Karpas-422 (cell line): Measurements from ENCODE around the gene TRAM2. TPM values are rescaled to one million over a fixed set of nuclear protein-coding genes. Genes with fewer than 3 reads are reported as not detected.

Source experiments
- DNase-seq: peaks from one replicate; pipeline ENCODE4 v3.0.0-alpha.2; 2015
- H2AFZ ChIP-seq: fragments of 200-600 bp; sonication (generic); 2 replicates; pipeline ENCODE4 v1.6.1; 2014; ENCODE audit warnings: antibody characterized with exemption, low read length, mixed read lengths
- H3K27ac ChIP-seq: fragments of 200-600 bp; sonication (generic); 2 replicates; pipeline ENCODE4 v1.5.1; 2014; ENCODE audit warnings: mild to moderate bottlenecking, low read length, moderate library complexity
- H3K27me3 ChIP-seq: fragments of 200-600 bp; sonication (generic); 2 replicates; pipeline ENCODE4 v1.6.1; 2014; ENCODE audit warnings: low read length, mixed read lengths
- H3K36me3 ChIP-seq: fragments of 200-600 bp; sonication (generic); 2 replicates; pipeline ENCODE4 v1.6.1; 2014; ENCODE audit warnings: low read length, mixed read lengths; ENCODE audit not compliant: insufficient read depth
- H3K4me1 ChIP-seq: fragments of 200-600 bp; sonication (generic); 2 replicates; pipeline ENCODE4 v1.6.1; 2014; ENCODE audit warnings: mild to moderate bottlenecking, low read length, mixed read lengths
- H3K4me2 ChIP-seq: fragments of 200-600 bp; sonication (generic); 2 replicates; pipeline ENCODE4 v1.6.1; 2014; ENCODE audit warnings: low read length, low read depth, mild to moderate bottlenecking; ENCODE audit not compliant: poor library complexity, severe bottlenecking
- H3K4me3 ChIP-seq: fragments of 200-600 bp; sonication (generic); 2 replicates; pipeline ENCODE4 v1.5.1; 2014; ENCODE audit warnings: mild to moderate bottlenecking, antibody characterized with exemption, low read length, mixed read lengths
- H3K79me2 ChIP-seq: fragments of 200-600 bp; sonication (generic); 2 replicates; pipeline ENCODE4 v1.6.1; 2014; ENCODE audit warnings: mild to moderate bottlenecking, low read length, mixed read lengths
- H3K9ac ChIP-seq: fragments of 200-600 bp; sonication (generic); 2 replicates; pipeline ENCODE4 v1.6.0; 2014; ENCODE audit warnings: low read length
- H3K9me2 ChIP-seq: fragments of 200-600 bp; sonication (generic), shearing (Covaris generic); replicated peaks from 2 replicates; pipeline ENCODE4 v1.6.0; 2014; ENCODE audit warnings: mild to moderate bottlenecking, low read length, moderate library complexity; ENCODE audit not compliant: insufficient read depth
- H3K9me3 ChIP-seq: fragments of 300-700, 200-600 bp; sonication (generic); 2 replicates; pipeline ENCODE4 v1.6.1; 2014; ENCODE audit warnings: low read length, mixed read lengths
- H4K20me1 ChIP-seq: fragments of 200-600 bp; sonication (generic); 2 replicates; pipeline ENCODE4 v1.6.1; 2014; ENCODE audit warnings: mild to moderate bottlenecking, antibody characterized with exemption, low read length, low read depth; ENCODE audit not compliant: insufficient read depth
- total RNA-seq: library from RNA; depleted of rRNA; stranded (reverse); fragments of >200 nt; shearing (Covaris generic); gene quantifications from 2 replicates; pipeline ENCODE4 v1.2.3, GENCODE V29; 2014; ENCODE audit warnings: low replicate concordance; rRNA removed

The TRAM2 gene, protein sequence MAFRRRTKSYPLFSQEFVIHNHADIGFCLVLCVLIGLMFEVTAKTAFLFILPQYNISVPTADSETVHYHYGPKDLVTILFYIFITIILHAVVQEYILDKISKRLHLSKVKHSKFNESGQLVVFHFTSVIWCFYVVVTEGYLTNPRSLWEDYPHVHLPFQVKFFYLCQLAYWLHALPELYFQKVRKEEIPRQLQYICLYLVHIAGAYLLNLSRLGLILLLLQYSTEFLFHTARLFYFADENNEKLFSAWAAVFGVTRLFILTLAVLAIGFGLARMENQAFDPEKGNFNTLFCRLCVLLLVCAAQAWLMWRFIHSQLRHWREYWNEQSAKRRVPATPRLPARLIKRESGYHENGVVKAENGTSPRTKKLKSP
- total RNA-seq = 19.3 and 24.1 TPM in 2 replicates

DNA sequence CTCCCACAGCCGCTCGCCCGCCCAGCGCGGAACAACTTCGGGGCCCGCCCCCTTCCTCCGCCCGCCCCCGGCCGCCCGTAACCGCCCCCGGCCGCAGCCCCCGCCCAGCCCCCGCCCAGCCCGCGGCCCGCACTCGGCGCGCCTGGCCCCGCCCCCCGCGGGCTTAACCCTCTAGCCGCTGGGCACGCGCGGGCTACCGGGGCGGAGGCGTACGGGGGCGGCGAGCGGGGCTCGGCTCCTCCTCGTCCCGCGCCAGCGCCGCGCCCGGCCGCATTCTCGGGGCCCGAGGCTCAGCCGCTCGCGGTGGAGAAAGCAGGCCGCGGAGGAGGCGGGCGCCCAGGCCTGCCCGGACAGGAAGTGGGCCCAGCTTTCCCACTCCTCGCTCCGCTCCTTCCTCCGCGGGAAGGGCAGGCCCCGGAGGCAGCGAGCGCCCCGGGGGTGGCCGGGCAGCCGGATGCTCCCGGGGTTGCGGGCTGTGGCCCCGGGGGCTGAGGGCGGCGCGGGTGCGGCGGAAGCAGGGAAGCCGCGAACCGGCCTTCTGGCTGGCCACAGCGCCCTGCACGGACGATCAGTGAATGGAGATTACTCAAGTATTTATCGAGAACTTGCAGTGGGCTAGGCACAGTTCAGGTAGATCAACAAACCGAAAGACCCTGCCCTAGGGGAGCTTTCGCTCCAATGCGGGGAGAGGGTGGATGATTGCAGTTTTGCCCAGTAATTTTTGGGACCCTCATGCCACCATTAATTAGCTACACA is at the start of gene TRAM2:
TRAM2 (minus strand) TSS at position 39 of the 756 bp plus-strand sequence. CDS start 145 bp downstream, outside the sequence.
- Histone ChIP-seq H3K4me2 (peak within 1 kb of the TSS; percentile 97), H3K36me3 (no peaks in the 10 kb centered on the region), H2AFZ (peak within 1 kb of the TSS; percentile 90), H3K27me3 (no peaks in the 10 kb centered on the region), H3K4me1 (peaks cover 50% of the 10 kb centered on the region), H3K27ac (peak within 1 kb of the TSS; percentile 52), H3K4me3 (peak within 1 kb of the TSS; percentile 91), H3K9me2 (no peaks in the 10 kb centered on the region), H3K9me3 (no peaks in the 10 kb centered on the region), H3K79me2 (peaks cover 45% of the 10 kb centered on the region), H3K9ac (peak within 1 kb of the TSS; percentile 86), H4K20me1 (peaks cover 36% of the 10 kb centered on the region)
- DNase-seq = peak; percentile 93

DNA sequence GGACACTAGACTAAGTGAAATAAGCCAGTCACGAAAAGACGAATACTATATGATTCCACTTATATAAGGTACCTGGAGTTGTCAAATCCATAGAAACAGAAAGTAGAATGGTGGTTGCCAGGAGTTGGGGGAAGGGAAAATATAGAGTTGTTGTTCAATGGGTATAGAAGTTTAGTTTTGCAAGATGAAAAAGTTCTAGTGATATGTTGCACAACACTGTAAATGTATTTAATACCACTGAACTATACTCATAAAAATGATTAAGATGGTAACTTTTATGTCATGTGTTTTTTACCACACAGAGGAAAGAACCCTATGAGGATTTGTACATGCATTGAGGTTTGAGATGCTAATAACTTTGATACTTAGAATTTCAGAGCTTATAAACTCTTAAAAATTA is 46.0 kb upstream of the TRAM2 start:
- Histone ChIP-seq H3K36me3 (no peaks in the 10 kb centered on the region), H4K20me1 (no peaks in the 10 kb centered on the region), H3K9ac (no peak overlapping the region), H3K4me2 (no peak overlapping the region), H3K4me3 (no peak overlapping the region), H3K9me3 (no peaks in the 10 kb centered on the region), H3K79me2 (no peaks in the 10 kb centered on the region), H2AFZ (no peak overlapping the region), H3K27ac (no peak overlapping the region), H3K4me1 (no peaks in the 10 kb centered on the region), H3K9me2 (no peaks in the 10 kb centered on the region), H3K27me3 (no peaks in the 10 kb centered on the region)
- peak; percentile 26 for DNase-seq

DNA sequence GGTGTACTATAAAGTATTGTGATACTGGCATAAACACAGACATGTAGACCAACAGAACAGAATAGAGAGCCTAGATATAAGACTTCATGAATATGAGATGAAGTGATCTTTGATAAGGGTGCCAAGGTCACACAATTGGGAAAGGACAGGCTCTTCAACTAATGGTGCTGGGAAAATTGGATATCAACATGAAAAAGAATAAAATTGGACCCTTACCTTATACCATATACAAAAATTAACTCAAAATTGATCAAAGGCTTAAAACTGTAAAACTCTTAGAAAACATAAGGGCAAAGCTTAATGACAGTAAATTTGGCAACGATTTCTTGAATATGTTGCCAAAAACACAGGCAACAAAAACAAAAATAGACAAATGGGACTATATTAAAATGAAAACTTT is 44.8 kb upstream of the TRAM2 start:
- no peaks in the 10 kb centered on the region for H3K9me3 ChIP-seq
- H3K9ac ChIP-seq = no peak overlapping the region
- H4K20me1 ChIP-seq = no peaks in the 10 kb centered on the region
- DNase-seq = no peak
- H3K9me2 ChIP-seq = no peaks in the 10 kb centered on the region
- H3K4me2 ChIP-seq = no peak overlapping the region
- no peaks in the 10 kb centered on the region for H3K79me2 ChIP-seq
- no peak overlapping the region for H2AFZ ChIP-seq
- no peaks in the 10 kb centered on the region for H3K4me1 ChIP-seq
- H3K36me3 ChIP-seq = no peaks in the 10 kb centered on the region
- H3K27ac ChIP-seq = no peak overlapping the region
- H3K4me3 ChIP-seq = no peak overlapping the region
- no peaks in the 10 kb centered on the region for H3K27me3 ChIP-seq

DNA sequence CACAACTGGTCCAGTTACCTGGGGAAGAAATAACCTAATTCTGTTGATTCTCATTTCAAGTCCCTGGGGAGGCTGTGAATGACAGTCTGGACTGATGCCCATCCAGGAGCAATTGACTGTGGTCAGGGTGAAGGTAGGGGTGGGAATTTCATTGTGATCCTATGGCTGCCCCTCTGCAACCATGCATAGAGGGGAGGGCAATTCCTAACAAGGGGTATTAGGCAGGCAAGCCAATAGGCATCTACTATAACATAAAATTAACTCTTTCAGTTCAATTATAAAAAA is 44.0 kb upstream of the TRAM2 start:
- Histone ChIP-seq H3K79me2 (no peaks in the 10 kb centered on the region), H3K27ac (no peak overlapping the region), H3K4me1 (no peaks in the 10 kb centered on the region), H3K4me3 (no peak overlapping the region), H4K20me1 (no peaks in the 10 kb centered on the region), H3K27me3 (no peaks in the 10 kb centered on the region), H3K9me2 (no peaks in the 10 kb centered on the region), H3K36me3 (no peaks in the 10 kb centered on the region), H3K4me2 (no peak overlapping the region), H3K9me3 (no peaks in the 10 kb centered on the region), H2AFZ (no peak overlapping the region), H3K9ac (no peak overlapping the region)
- no peak for DNase-seq

DNA sequence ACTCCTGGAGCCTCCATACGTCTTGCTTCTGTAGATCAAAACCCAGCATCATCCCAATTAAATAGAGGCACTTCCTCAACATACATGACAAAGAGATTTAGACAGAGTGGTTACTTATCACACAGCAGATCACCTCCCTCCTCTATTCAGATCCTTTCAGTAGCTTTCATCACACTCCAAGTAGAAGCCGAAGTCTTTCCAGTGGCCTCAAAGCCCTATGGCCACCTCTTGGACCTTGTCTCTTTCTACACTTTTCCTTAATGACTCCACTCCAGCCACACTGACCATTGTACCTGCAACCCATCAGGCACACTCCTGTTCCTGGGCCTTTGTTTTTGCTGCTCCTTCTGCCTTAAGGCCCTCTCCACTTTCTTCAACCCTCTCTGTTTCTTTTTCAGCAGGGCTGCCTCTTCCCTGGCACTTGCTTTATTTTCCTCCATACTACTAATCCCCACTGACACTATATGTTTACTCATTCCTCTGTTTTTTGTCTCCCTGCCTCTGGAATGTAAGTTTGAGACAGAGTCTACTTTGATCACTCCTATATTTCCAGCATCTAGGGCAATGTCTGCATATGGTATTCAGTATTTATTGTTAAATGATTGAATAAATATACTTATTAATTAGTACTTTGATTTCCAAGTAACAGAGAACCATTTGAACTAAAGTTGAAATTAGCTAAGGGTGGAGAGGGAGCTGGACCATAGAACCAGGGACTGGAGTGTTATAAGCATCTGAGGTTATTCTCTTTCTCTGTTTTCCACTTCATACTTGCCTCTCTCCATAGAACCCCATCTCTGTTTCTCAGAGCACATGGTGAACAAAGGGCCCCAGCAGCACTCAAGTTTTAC is 43.4 kb upstream of the TRAM2 start:
- Histone ChIP-seq H3K9ac (no peak overlapping the region), H3K27ac (no peak overlapping the region), H3K4me1 (no peaks in the 10 kb centered on the region), H3K36me3 (no peaks in the 10 kb centered on the region), H3K4me2 (no peak overlapping the region), H2AFZ (no peak overlapping the region), H3K79me2 (no peaks in the 10 kb centered on the region), H3K27me3 (no peaks in the 10 kb centered on the region), H3K4me3 (no peak overlapping the region), H3K9me2 (no peaks in the 10 kb centered on the region), H3K9me3 (no peaks in the 10 kb centered on the region), H4K20me1 (no peaks in the 10 kb centered on the region)
- no peak for DNase-seq

DNA sequence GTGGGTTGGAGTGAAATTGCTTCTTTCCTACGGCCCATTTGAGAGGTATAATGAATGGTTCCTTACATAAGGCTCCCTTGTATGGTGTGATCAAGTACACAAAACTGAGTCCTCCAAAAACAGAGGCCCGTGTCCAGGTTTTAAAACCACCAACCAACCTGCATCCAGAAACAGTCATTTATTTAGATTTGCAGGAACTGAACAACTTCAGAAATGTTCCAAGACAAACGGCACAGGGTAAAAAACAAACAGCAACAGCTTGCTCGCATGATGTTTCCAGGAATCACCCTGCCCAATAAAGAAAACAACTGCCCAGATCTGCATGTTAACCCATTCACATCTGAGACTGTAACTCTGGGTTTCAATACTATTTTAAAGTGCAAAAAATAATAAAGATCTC is 40.2 kb upstream of the TRAM2 start:
- Histone ChIP-seq H4K20me1 (no peaks in the 10 kb centered on the region), H3K4me3 (no peak overlapping the region), H2AFZ (no peak overlapping the region), H3K79me2 (no peaks in the 10 kb centered on the region), H3K9me2 (no peaks in the 10 kb centered on the region), H3K36me3 (no peaks in the 10 kb centered on the region), H3K9me3 (no peaks in the 10 kb centered on the region), H3K9ac (no peak overlapping the region), H3K4me2 (no peak overlapping the region), H3K27me3 (no peaks in the 10 kb centered on the region), H3K4me1 (no peaks in the 10 kb centered on the region), H3K27ac (no peak overlapping the region)
- no peak for DNase-seq

DNA sequence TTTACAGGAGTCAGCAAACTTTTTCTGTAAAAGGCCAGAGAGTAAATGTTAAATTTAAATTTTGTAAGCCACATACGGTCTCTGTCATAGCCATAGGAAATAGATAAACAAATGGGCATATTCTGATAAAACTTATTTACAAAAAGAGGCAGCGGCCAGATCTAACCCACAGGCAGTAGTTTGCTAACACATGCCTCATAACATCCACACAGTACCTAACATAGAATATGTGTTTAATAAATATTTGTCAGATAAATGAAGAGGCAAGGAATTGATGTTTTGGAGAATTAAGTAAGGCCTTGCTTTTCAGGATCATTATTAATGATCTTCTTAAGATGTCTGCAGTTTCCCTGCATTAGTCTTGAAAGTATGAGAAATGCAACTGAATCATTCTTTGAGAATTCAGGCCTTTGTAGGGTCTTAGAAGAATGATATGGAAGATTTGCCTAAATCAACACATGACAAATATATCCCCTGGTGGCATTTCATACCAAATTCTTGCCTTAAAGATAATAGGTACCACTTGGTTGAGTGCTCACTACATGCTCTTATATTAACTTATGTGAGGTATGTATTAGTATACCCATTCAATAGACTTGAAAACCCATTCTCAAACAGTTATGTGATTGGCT is 39.3 kb upstream of the TRAM2 start:
- Histone ChIP-seq H3K4me1 (no peaks in the 10 kb centered on the region), H3K9me2 (no peaks in the 10 kb centered on the region), H3K9me3 (no peaks in the 10 kb centered on the region), H4K20me1 (no peaks in the 10 kb centered on the region), H2AFZ (no peak overlapping the region), H3K27ac (no peak overlapping the region), H3K79me2 (no peaks in the 10 kb centered on the region), H3K9ac (no peak overlapping the region), H3K4me2 (no peak overlapping the region), H3K4me3 (no peak overlapping the region), H3K27me3 (no peaks in the 10 kb centered on the region), H3K36me3 (no peaks in the 10 kb centered on the region)
- DNase-seq = no peak
